GM10248 (cell line): Measurements from ENCODE around the gene NEB.
"Not testable (repeated sequence)": the region's sequence is repeated elsewhere in the genome, so short reads cannot be mapped to it uniquely, and the experiment has no call there.

Experiments
- CTCF ChIA-PET: fragments of 300-600 bp; sonication (Branson Sonifier 250); formaldehyde crosslinking; extraction: SDS; loops from one replicate; lab custom pipeline; 2021; ENCODE audit warnings: antibody characterized with exemption; lab: Yijun Ruan, JAX
- POLR2A ChIA-PET: fragments of 350-650 bp; sonication (Branson Sonifier 250); formaldehyde crosslinking; extraction: SDS; loops from one replicate; lab custom pipeline; 2020; ENCODE audit warnings: antibody characterized with exemption; lab: Yijun Ruan, JAX
- DNase-seq: peaks from one replicate; pipeline ENCODE4 v3.0.0; 2012; ENCODE audit errors: extremely low spot score
- TF ChIP-seq, protein P1 (sequence below): IDR thresholded peaks from 2 replicates; pipeline ENCODE4 v1.5.1; 2012; ENCODE audit warnings: mild to moderate bottlenecking, low read depth; ENCODE audit errors: extremely low read depth, missing control alignments, control extremely low read depth

NEB gene

DNA sequence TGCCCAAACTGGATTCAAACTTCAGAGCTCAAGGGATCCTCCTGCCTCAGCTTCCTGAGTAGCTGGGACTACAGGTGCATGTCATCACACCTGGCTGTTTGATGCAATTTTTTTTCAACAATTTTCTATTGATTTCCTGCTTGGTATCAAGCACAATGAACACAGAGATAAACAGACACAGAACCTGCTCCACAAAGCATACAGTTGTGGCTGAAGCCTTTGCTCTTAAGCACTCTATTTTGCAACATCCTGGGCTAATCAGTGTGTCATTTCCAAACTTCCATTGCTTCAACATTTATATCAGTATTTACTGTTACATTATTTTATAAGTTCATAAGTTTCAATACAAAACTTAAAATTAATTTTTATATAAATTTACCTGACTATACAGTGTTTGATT, 79.4 kb downstream of the NEB start:
- ChIA-PET POLR2A (no interaction called here), CTCF (interaction anchor here (0.7 to 1.4 kb wide), 2 partner anchors 13 to 18 kb away, joined by 3 read pairs; no protein-coding TSS in a partner anchor)
- TF ChIP-seq, protein P1, sequence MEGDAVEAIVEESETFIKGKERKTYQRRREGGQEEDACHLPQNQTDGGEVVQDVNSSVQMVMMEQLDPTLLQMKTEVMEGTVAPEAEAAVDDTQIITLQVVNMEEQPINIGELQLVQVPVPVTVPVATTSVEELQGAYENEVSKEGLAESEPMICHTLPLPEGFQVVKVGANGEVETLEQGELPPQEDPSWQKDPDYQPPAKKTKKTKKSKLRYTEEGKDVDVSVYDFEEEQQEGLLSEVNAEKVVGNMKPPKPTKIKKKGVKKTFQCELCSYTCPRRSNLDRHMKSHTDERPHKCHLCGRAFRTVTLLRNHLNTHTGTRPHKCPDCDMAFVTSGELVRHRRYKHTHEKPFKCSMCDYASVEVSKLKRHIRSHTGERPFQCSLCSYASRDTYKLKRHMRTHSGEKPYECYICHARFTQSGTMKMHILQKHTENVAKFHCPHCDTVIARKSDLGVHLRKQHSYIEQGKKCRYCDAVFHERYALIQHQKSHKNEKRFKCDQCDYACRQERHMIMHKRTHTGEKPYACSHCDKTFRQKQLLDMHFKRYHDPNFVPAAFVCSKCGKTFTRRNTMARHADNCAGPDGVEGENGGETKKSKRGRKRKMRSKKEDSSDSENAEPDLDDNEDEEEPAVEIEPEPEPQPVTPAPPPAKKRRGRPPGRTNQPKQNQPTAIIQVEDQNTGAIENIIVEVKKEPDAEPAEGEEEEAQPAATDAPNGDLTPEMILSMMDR: no peak
- no peak for DNase-seq

DNA sequence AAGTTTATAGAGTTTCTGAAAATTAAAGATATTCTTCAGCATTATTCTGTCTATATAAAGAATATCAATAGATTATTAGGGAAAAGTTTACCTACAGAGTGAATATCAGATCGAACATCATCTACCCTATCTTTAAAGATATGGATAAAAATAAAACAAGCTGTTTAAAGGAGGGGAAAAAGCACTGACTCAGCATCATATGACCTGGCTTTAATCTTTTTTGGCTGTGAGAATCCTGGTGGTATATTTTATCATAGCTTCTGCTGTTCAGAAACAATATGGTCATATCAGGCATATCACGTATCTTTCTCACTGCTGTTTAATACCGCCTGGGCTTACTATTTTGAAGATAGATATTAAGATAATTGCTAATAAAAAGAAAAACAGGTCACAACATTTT, 80.2 kb downstream of the NEB start:
- CTCF ChIA-PET: interaction anchor here (0.7 kb wide), 1 partner anchor 12 kb away, joined by 3 read pairs; no protein-coding TSS in a partner anchor
- POLR2A ChIA-PET: no interaction called here
- no peak for DNase-seq

DNA sequence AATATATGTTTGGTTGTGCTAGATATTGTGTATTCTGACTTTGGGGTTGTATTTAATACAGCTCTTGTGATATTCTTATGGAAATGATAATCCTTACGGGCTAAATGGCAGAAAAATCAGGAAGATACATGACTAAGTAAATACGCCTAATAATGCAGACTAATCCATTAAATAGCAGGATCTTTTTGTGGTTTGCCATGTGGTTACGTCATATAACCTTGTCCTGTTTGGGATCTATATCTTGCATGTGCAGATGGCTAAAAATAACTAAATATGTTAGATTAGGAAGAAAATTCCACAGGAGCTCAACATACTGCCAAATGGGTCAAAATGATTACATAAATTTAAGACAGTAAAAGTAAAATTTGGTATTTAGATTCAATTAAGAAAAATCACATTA, 83.0 kb downstream of the NEB start:
- POLR2A ChIA-PET: no interaction called here
- CTCF ChIA-PET: interaction anchor here (1.1 to 2.6 kb wide), 4 partner anchors 9 to 375 kb away, joined by 3 to 8 read pairs (median 3); no protein-coding TSS in a partner anchor
- no peak for DNase-seq
- TF ChIP-seq, protein P1: no peak

More for the DNA sequence above, 80.2 kb downstream of the NEB start:
- TF ChIP-seq, protein P1: no peak

DNA sequence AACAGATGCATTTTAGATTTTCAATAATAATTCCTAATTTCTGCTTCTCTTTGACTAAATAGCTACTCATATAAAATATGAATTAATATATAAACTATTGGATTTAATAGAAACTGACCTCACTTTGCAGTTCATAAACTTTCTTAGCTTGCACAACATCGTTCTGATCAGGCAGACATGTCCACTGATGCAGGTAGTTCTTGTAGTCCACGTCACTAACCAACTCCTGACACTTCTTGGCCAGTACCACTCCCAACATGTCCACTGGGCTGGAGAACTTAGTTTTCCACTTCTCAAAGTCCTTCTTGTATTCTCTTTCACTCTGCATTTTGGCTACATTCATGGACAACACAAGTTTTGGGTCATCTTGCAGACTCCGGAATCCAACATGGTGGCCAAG, 83.8 kb downstream of the NEB start:
- POLR2A ChIA-PET: no interaction called here
- CTCF ChIA-PET: interaction anchor here (0.6 to 2.6 kb wide), 5 partner anchors 8 to 376 kb away, joined by 3 to 8 read pairs (median 3); no protein-coding TSS in a partner anchor
- TF ChIP-seq, protein P1: no peak
- no peak for DNase-seq

DNA sequence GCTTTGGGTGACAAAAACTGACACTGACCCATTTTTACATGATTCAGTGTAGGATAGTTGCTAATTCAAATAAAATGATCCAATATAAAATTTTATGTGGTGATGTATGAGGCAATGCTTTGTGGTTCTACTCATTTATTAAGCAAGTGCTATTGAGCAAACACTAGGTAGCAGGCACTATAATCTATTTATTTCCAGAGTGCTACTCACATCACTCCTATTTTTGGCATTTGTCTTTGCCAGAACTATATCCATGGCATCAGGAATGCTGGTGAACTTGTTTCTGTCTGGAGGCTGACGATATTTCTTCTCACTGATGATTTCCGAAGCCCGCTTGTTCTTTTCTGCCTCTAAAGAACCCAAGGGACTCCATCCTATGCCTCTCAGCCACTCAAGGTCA, 84.3 kb downstream of the NEB start:
- no peak for DNase-seq
- CTCF ChIA-PET: interaction anchor here (0.8 to 2.6 kb wide), 5 partner anchors 8 to 376 kb away, joined by 3 to 8 read pairs (median 3); no protein-coding TSS in a partner anchor
- POLR2A ChIA-PET: no interaction called here
- TF ChIP-seq, protein P1: no peak

DNA sequence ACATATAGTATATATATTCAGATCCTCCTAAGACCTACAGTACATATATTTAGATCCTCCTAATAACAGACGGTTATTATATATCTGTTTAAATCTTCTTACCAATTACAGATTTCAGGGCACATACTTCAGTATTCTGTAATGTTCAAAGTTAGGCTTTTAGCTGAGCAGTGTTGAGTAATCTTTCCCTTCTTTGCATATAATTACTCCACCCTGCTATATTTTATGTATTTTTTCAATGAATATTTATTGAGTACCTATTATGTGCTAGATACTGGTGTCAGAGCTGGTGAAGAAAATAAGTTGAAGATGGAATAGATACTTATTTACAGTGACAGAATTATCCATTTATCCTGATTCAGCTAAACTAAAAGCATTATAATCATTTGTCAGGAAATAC, 84.9 kb downstream of the NEB start:
- ChIA-PET CTCF (interaction anchor here (0.8 to 2.6 kb wide), 4 partner anchors 11 to 377 kb away, joined by 3 to 8 read pairs (median 3); no protein-coding TSS in a partner anchor), POLR2A (no interaction called here)
- no peak for DNase-seq
- TF ChIP-seq, protein P1: no peak

DNA sequence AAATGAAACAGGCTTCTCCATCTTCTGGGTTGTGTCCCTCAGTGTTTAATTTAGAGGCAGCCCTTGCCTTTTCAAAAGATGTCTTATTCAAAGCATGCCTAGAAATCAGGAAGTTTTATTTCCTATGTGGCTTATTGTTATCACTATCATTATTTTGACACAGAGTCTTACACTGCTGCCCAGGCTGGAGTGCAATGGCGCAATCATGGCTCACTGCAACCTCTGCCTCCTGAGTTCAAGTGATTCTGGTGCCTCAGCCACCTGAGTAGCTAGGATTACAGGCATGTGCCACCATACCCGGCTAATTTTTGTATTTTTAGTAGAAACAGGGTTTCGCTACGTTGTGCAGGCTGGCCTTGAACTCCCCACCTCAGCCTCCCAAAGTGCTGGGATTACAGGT, 87.8 kb downstream of the NEB start:
- DNase-seq, POLR2A ChIA-PET, CTCF ChIA-PET: not testable (repeated sequence)
